IPS-NIHi7 (cell line): ENCODE results near the gene WWTR1.
A peak's percentile ranks its signal among the peaks of the same experiment; 100 is the strongest.

Source experiments
- DNase-seq: peaks from one replicate; pipeline ENCODE4 v3.0.0; 2012; ENCODE audit warnings: mixed read lengths; ENCODE audit errors: extremely low spot score

The WWTR1 gene

GRCh38 chr3:149657926-149658743 is at the start of gene WWTR1:
Gene WWTR1, minus strand, starts transcription at chr3:149658025. Its CDS starts 719 bp downstream, at chr3:149657306.
- DNase-seq = peak; percentile 91

GRCh38 chr3:149706905-149707304 is 49.1 kb upstream of the WWTR1 start:
- DNase-seq = no peak

GRCh38 chr3:149705416-149705815 is 47.6 kb upstream of the WWTR1 start:
- DNase-seq = no peak

- DNase-seq = no peak
Observed at GRCh38 chr3:149703466-149703865, 45.6 kb upstream of the WWTR1 start.

- no peak for DNase-seq
Observed at GRCh38 chr3:149702691-149703441, 45.0 kb upstream of the WWTR1 start.

- no peak for DNase-seq
Observed at GRCh38 chr3:149701977-149702350, 44.1 kb upstream of the WWTR1 start.

GRCh38 chr3:149701206-149701976 is 43.6 kb upstream of the WWTR1 start:
- no peak for DNase-seq

- DNase-seq = no peak
Observed at GRCh38 chr3:149688122-149688757, 30.4 kb upstream of the WWTR1 start.

- no peak for DNase-seq
Observed at GRCh38 chr3:149686996-149687395, 29.2 kb upstream of the WWTR1 start.

- no peak for DNase-seq
Observed at GRCh38 chr3:149678351-149678950, 20.6 kb upstream of the WWTR1 start.

GRCh38 chr3:149673393-149673792 is 15.6 kb upstream of the WWTR1 start:
- DNase-seq = no peak

- peak; percentile 54 for DNase-seq
Observed at GRCh38 chr3:149670742-149671492, 13.1 kb upstream of the WWTR1 start.

- no peak for DNase-seq
Observed at GRCh38 chr3:149667576-149667975, 9.8 kb upstream of the WWTR1 start.

- no peak for DNase-seq
Observed at GRCh38 chr3:149663966-149664365, 6.1 kb upstream of the WWTR1 start.

GRCh38 chr3:149662240-149662887 is 4.5 kb upstream of the WWTR1 start:
- DNase-seq = no peak

- DNase-seq = no peak
Observed at GRCh38 chr3:149660462-149660861, 2.6 kb upstream of the WWTR1 start.

- peak; percentile 68 for DNase-seq
Observed at GRCh38 chr3:149658744-149659497, 1.1 kb upstream of the WWTR1 start.

- DNase-seq = peak; percentile 43
Observed at GRCh38 chr3:149657321-149657925, 402 bp downstream of the WWTR1 start.
